ENCODE data around the gene BNC2.
A peak's percentile ranks its signal among the peaks of the same experiment; 100 is the strongest.

Gene BNC2

DNA sequence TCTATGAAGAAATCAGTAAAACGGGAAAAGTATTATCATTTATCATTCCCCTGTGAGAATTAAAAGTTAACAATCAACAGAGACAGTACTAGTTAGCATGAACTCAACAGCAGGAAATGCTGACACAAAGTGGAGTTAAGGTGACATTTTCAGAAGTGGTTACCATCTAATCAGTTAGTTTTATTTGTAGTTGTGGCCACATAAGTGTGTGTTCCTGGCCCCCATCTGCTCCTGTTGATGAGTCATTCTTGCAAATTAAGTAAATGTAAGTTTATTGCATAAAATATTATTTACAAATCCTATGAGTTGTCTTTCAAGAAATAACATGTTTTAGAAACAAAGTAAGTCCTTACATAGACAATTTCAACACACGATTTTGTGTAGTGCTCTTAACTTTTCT lies 8.9 kb upstream of the BNC2 start:
- no peak for DNase-seq (ENCODE audit: extremely low read depth, low read depth)
- TF ChIP-seq, protein P1, sequence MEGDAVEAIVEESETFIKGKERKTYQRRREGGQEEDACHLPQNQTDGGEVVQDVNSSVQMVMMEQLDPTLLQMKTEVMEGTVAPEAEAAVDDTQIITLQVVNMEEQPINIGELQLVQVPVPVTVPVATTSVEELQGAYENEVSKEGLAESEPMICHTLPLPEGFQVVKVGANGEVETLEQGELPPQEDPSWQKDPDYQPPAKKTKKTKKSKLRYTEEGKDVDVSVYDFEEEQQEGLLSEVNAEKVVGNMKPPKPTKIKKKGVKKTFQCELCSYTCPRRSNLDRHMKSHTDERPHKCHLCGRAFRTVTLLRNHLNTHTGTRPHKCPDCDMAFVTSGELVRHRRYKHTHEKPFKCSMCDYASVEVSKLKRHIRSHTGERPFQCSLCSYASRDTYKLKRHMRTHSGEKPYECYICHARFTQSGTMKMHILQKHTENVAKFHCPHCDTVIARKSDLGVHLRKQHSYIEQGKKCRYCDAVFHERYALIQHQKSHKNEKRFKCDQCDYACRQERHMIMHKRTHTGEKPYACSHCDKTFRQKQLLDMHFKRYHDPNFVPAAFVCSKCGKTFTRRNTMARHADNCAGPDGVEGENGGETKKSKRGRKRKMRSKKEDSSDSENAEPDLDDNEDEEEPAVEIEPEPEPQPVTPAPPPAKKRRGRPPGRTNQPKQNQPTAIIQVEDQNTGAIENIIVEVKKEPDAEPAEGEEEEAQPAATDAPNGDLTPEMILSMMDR (IDR thresholded peaks at IDR 0.05; ENCODE audit: low read depth, low read length): no peak

DNA sequence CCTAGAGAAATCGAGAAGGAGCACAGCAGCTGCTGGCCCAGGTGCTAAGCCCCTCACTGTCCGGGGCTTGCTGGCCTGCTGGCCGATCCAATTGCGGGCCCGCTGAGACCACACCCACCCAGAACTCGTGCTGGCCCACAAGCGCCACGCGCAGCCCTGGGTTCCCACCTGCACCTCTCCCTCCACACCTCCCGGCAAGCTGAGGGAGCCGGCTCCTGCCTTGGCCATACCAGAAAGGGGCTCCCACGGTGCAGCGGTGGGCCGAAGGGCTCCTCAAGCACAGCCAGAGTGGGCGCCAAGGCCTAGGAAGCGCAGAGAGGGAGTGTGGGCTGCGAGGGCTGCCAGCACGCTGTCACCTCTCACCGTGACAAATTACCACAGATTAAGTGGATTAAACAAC lies 6.8 kb upstream of the BNC2 start:
- no peak for DNase-seq (ENCODE audit: extremely low read depth, low read depth)
- TF ChIP-seq, protein P1 (IDR thresholded peaks at IDR 0.05; ENCODE audit: low read depth, low read length): no peak

DNA sequence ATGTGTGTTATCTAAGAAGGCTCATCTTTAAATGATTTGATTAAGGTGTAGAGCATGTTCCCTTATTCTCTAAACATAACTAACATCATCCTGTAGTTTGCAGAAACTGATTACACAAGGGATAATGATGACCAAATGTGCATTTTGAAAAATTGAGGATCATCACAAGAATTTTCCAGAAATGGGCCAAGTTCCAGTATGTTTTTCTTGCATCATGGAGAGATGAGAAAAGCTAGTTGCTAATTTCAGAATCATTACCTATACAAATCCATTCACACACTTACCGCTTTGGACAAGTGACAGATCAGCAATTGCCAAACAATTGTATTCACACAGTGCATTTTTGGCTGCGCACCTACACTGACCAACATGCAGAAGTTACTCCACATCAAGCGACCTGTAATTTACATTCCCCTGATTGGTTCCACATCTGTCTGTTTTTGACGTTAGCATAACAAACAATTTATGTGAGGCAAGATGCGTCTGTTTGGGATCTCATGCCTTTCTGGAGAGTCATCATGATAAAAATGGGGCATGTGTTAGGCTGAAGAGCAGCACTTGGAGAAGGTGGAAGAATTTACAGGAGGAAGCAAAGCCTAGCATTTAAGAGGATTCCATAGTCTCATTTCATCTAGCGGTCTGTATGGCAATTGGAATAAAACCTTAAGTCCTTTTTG lies 2.8 kb upstream of the BNC2 start:
- TF ChIP-seq, protein P1 (IDR thresholded peaks at IDR 0.05; ENCODE audit: low read depth, low read length): no peak
- peak; percentile 46 for DNase-seq (ENCODE audit: extremely low read depth, low read depth)

- peak; percentile 61 for DNase-seq (ENCODE audit: extremely low read depth, low read depth)
- TF ChIP-seq, protein P1 (IDR thresholded peaks at IDR 0.05; ENCODE audit: low read depth, low read length): no peak; the same call in 1 of the 2 replicates
Measured at GRCh38 chr9:16871336-16872151, 1.1 kb upstream of the BNC2 start.

- DNase-seq (ENCODE audit: extremely low read depth, low read depth): no peak
- TF ChIP-seq, protein P1 (IDR thresholded peaks at IDR 0.05; ENCODE audit: low read depth, low read length): no peak
Measured at GRCh38 chr9:16869882-16870595, 431 bp downstream of the BNC2 start.

GRCh38 chr9:16869131-16869881 lies 1.2 kb downstream of the BNC2 start:
- TF ChIP-seq, protein P1 (IDR thresholded peaks at IDR 0.05; ENCODE audit: low read depth, low read length): no peak
- DNase-seq (ENCODE audit: extremely low read depth, low read depth): no peak
